Keratinocyte (primary cell): ENCODE results near the gene CTDSP1. TPM values are rescaled to one million over a fixed set of nuclear protein-coding genes. Genes with fewer than 3 reads are reported as not detected.

ENCODE experiments used
- DNase-seq: peaks from one replicate; pipeline ENCODE4 v3.0.0-alpha.2; 2011; ENCODE audit warnings: low read depth, missing footprints, low spot score
- FAIRE-seq: peaks from 2 replicates; lab custom pipeline; 2011; peaks lifted over from hg19 to GRCh38; lab: Jason Lieb, UNC
- H2AFZ ChIP-seq: 2 replicates; pipeline ENCODE4 v1.6.0; 2012; ENCODE audit warnings: low read length, control low read depth, inconsistent platforms; ENCODE audit not compliant: control insufficient read depth
- H3K27ac ChIP-seq: 2 replicates; pipeline ENCODE4 v1.5.1; 2011; ENCODE audit warnings: low read length; ENCODE audit not compliant: control insufficient read depth, insufficient read depth
- H3K27me3 ChIP-seq: 3 replicates; pipeline ENCODE4 v1.6.0; 2011; ENCODE audit warnings: low read length; ENCODE audit not compliant: control insufficient read depth, insufficient read depth; ENCODE audit errors: extremely low read depth
- H3K36me3 ChIP-seq, 2 experiments: 2 replicates in 1 of 2; 3 replicates in 1 of 2; pipeline ENCODE4 v1.5.1; 2011; ENCODE audit warnings: low read length in 2 of 2, mild to moderate bottlenecking in 1 of 2; ENCODE audit not compliant: control insufficient read depth in 2 of 2, insufficient read depth in 2 of 2; ENCODE audit errors: extremely low read depth in 1 of 2
- H3K4me1 ChIP-seq: 3 replicates; pipeline ENCODE4 v1.5.1; 2011; ENCODE audit warnings: low read length; ENCODE audit not compliant: control insufficient read depth, insufficient read depth; ENCODE audit errors: extremely low read depth
- H3K4me2 ChIP-seq: 3 replicates; pipeline ENCODE4 v1.6.0; 2011; ENCODE audit warnings: low read depth, low read length; ENCODE audit not compliant: control insufficient read depth, insufficient read depth; ENCODE audit errors: extremely low read depth
- H3K4me3 ChIP-seq, 3 experiments: fragments of 200-600 bp in 1 of 3; sonication (generic) in 1 of 3; 2 replicates in 2 of 3; 3 replicates in 1 of 3; pipeline ENCODE4 v1.5.1; 2011 to 2016; ENCODE audit warnings: low read length in 3 of 3, mild to moderate bottlenecking in 3 of 3, control low read depth in 2 of 3, inconsistent platforms in 1 of 3, low read depth in 1 of 3, mixed read lengths in 1 of 3, mixed run types in 1 of 3, moderate library complexity in 1 of 3; ENCODE audit not compliant: control insufficient read depth in 2 of 3, insufficient read depth in 2 of 3; ENCODE audit errors: extremely low read depth in 1 of 3
- H3K79me2 ChIP-seq: 2 replicates; pipeline ENCODE4 v1.6.0; 2012; ENCODE audit warnings: low read length; ENCODE audit not compliant: control insufficient read depth, insufficient read depth
- H3K9ac ChIP-seq: 3 replicates; pipeline ENCODE4 v1.6.0; 2011; ENCODE audit warnings: low read length; ENCODE audit not compliant: control insufficient read depth, insufficient read depth; ENCODE audit errors: extremely low read depth
- H3K9me1 ChIP-seq: 3 replicates; pipeline ENCODE4 v1.6.0; 2011; ENCODE audit warnings: low read length; ENCODE audit not compliant: control insufficient read depth, insufficient read depth; ENCODE audit errors: extremely low read depth
- H3K9me3 ChIP-seq: 2 replicates; pipeline ENCODE4 v1.5.1; 2012; ENCODE audit warnings: low read depth, low read length; ENCODE audit not compliant: control insufficient read depth
- H4K20me1 ChIP-seq: 3 replicates; pipeline ENCODE4 v1.6.0; 2011; ENCODE audit warnings: low read length; ENCODE audit not compliant: control insufficient read depth, insufficient read depth; ENCODE audit errors: extremely low read depth
- EZH2 ChIP-seq: IDR thresholded peaks from one replicate; pipeline ENCODE4 v1.6.1; 2012; ENCODE audit warnings: inconsistent platforms, mild to moderate bottlenecking, low read length, moderate library complexity
- dilution Hi-C: fragments of 300-500 bp; cut with MboI; formaldehyde crosslinking; loops from one replicate; pipeline ENCODE4 v1.7.0; 2020; ENCODE audit warnings: low sequenced_read_pairs; ENCODE audit not compliant: extremely low pct_ligation_motif_present
- polyA plus RNA-seq, 5 experiments: library from polyadenylated mRNA; depleted of rRNA in 3 of 5; stranded (reverse) in 3 of 5; stranded (forward) in 1 of 5; unstranded in 1 of 5; fragments of >200 nt; gene quantifications; 1 replicate in 1 of 5; 2 replicates in 3 of 5; 3 replicates in 1 of 5; pipeline versions ENCODE4 v1.2.1 to v1.2.3, GENCODE V29; 2011 to 2012; ENCODE audit warnings: missing spikeins in 2 of 5, low read depth in 1 of 5, low replicate concordance in 1 of 5
- TF ChIP-seq, protein P1 (sequence below), 3 experiments: IDR thresholded peaks in 1 of 3; conservative IDR thresholded peaks in 1 of 3; optimal IDR thresholded peaks in 1 of 3; 2 replicates in 2 of 3; 3 replicates in 1 of 3; pipeline versions ENCODE3 to v1.5.1; 2011; ENCODE audit warnings: low read length in 3 of 3, mild to moderate bottlenecking in 3 of 3, moderate library complexity in 2 of 3, control low read depth in 1 of 3, inconsistent platforms in 1 of 3; ENCODE audit not compliant: insufficient read depth in 2 of 3; ENCODE audit errors: extremely low read depth in 1 of 3

Gene CTDSP1
- polyA plus RNA-seq, 1 donor (not counting 4 experiments of a cell fraction or from before 2014, with no cell fraction given) = 38.7 TPM

DNA sequence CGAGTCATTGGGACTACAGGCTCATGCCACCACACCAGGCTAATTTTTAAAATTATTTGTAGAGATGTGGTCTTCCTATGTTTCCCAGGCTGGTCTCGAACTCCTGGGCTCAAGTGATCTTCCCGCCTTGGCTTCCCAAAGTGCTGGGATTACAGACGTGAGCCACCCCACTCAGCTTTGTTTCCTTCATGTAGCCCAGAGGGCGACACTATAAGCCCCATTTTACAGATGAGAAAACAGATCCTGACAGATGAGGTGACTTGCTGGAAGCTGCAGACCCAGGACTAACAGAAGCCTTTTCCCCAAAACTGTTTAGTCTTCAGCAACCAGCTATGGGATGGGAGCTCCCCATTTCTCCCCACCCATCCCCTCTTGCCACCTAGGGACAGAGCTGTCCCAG, 7.2 kb upstream of the CTDSP1 start:
- H3K36me3 ChIP-seq = no peaks in the 10 kb centered on the region
- no peak overlapping the region for H3K9ac ChIP-seq
- no peak for FAIRE-seq
- no peak overlapping the region for H3K4me2 ChIP-seq
- DNase-seq = no peak
- H3K4me1 ChIP-seq = peaks cover 14% of the 10 kb centered on the region
- H4K20me1 ChIP-seq = no peaks in the 10 kb centered on the region
- H3K79me2 ChIP-seq = no peaks in the 10 kb centered on the region
- H3K27me3 ChIP-seq = no peaks in the 10 kb centered on the region
- dilution Hi-C loops = no loop called here
- no peak overlapping the region for H2AFZ ChIP-seq
- TF ChIP-seq, protein P1, sequence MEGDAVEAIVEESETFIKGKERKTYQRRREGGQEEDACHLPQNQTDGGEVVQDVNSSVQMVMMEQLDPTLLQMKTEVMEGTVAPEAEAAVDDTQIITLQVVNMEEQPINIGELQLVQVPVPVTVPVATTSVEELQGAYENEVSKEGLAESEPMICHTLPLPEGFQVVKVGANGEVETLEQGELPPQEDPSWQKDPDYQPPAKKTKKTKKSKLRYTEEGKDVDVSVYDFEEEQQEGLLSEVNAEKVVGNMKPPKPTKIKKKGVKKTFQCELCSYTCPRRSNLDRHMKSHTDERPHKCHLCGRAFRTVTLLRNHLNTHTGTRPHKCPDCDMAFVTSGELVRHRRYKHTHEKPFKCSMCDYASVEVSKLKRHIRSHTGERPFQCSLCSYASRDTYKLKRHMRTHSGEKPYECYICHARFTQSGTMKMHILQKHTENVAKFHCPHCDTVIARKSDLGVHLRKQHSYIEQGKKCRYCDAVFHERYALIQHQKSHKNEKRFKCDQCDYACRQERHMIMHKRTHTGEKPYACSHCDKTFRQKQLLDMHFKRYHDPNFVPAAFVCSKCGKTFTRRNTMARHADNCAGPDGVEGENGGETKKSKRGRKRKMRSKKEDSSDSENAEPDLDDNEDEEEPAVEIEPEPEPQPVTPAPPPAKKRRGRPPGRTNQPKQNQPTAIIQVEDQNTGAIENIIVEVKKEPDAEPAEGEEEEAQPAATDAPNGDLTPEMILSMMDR (optimal IDR thresholded peaks at IDR 0.05 in 1 of 3, IDR thresholded peaks at IDR 0.05 in 1 of 3, conservative IDR thresholded peaks at IDR 0.05 in 1 of 3; ENCODE audit: extremely low read depth in 1 of 3, insufficient read depth in 2 of 3, low read length in 3 of 3) = no peak
- no peak for TF ChIP-seq EZH2
- H3K9me3 ChIP-seq = no peaks in the 10 kb centered on the region
- no peak overlapping the region for H3K27ac ChIP-seq
- no peak overlapping the region for H3K4me3 ChIP-seq
- H3K9me1 ChIP-seq = no peaks in the 10 kb centered on the region

DNA sequence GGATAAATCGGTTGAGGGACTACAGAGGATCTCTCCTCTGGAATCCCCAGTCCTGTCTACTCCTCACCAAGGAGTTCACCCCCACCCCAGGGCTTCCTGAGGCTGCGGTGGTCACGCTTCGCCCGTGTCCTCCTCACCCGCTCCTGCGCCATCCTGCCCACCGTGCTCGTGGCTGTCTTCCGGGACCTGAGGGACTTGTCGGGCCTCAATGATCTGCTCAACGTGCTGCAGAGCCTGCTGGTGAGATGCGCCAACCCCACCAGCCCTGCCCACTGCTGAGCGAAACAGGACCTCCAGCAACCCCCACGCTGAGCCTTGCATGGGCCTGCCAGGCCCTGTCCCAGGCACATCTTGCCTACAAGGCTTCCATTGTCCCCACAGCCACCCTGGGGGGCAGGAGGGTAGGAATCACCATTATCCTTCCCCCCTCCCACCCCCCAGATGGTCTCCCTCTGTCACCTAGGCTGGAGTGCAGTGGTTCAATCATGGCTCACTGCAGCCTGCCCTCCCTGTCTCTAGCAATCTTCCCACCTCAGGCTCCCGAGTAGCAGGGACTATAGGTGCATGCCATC, 6.7 kb upstream of the CTDSP1 start:
- FAIRE-seq (no peak), DNase-seq (no peak)
- no peak overlapping the region for H3K9ac ChIP-seq
- dilution Hi-C loops = no loop called here
- H2AFZ ChIP-seq = no peak overlapping the region
- H3K4me3 ChIP-seq = no peak overlapping the region
- H3K9me3 ChIP-seq = no peaks in the 10 kb centered on the region
- H4K20me1 ChIP-seq = no peaks in the 10 kb centered on the region
- no peak overlapping the region for H3K4me2 ChIP-seq
- H3K9me1 ChIP-seq = no peaks in the 10 kb centered on the region
- no peaks in the 10 kb centered on the region for H3K36me3 ChIP-seq
- H3K79me2 ChIP-seq = no peaks in the 10 kb centered on the region
- no peak for TF ChIP-seq EZH2
- TF ChIP-seq, protein P1 (optimal IDR thresholded peaks at IDR 0.05 in 1 of 3, IDR thresholded peaks at IDR 0.05 in 1 of 3, conservative IDR thresholded peaks at IDR 0.05 in 1 of 3; ENCODE audit: extremely low read depth in 1 of 3, insufficient read depth in 2 of 3, low read length in 3 of 3) = no peak
- H3K27me3 ChIP-seq = no peaks in the 10 kb centered on the region
- H3K4me1 ChIP-seq = peaks cover 16% of the 10 kb centered on the region
- no peak overlapping the region for H3K27ac ChIP-seq
